IMR-90 (cell line): Measurements from ENCODE around the gene TAS2R40. TPM values are rescaled to one million over a fixed set of nuclear protein-coding genes. Genes with fewer than 3 reads are reported as not detected.

ENCODE experiments used
- ATAC-seq: fragments of 200-7000 bp; cut with Tn5 transposase; 2 replicates; pipeline ENCODE4 v1.9.1; 2020; ENCODE audit warnings: low read depth, mild to moderate bottlenecking, moderate library complexity
- BruUV-seq: library from RNA; stranded (reverse); fragments of 400-500 nt; replicated peaks from 2 replicates; lab custom pipeline; 2021; lab: Mats Ljungman, UMichigan
- CTCF ChIA-PET: fragments of 300-600 bp; formaldehyde crosslinking; extraction: SDS; loops from one replicate; lab custom pipeline; 2021; ENCODE audit warnings: antibody characterized with exemption; lab: Yijun Ruan, JAX
- POLR2A ChIA-PET: fragments of 300-600 bp; sonication (Branson Sonifier 250); formaldehyde crosslinking; loops from one replicate; lab custom pipeline; 2022; ENCODE audit warnings: antibody characterized with exemption; ENCODE audit not compliant: unreplicated experiment; lab: Charles Lee
- DNase-seq: peaks from one replicate; pipeline ENCODE4 v3.0.0; 2013
- H2AFZ ChIP-seq: replicated peaks from 2 replicates; pipeline ENCODE3; 2013; ENCODE audit warnings: low read length, mild to moderate bottlenecking; ENCODE audit not compliant: poor library complexity
- H2AK5ac ChIP-seq: 2 replicates; pipeline ENCODE4 v1.6.1; 2013; ENCODE audit warnings: low read depth, low read length, inconsistent platforms
- H2AK9ac ChIP-seq: replicated peaks from 2 replicates; pipeline ENCODE3; 2013; ENCODE audit warnings: mild to moderate bottlenecking, low read depth, low read length, moderate library complexity; ENCODE audit not compliant: poor library complexity
- H2BK120ac ChIP-seq: 2 replicates; pipeline ENCODE4 v1.6.1; 2013; ENCODE audit warnings: low read depth, low read length, inconsistent platforms
- H2BK15ac ChIP-seq: 3 replicates; pipeline ENCODE4 v1.6.1; 2013; ENCODE audit warnings: low read depth, low read length, inconsistent platforms
- H2BK20ac ChIP-seq: 2 replicates; pipeline ENCODE4 v1.6.1; 2013; ENCODE audit warnings: low read depth, mild to moderate bottlenecking, inconsistent platforms, low read length, moderate library complexity
- H2BK5ac ChIP-seq: 2 replicates; pipeline ENCODE4 v1.6.1; 2013; ENCODE audit warnings: mild to moderate bottlenecking, low read depth, low read length, inconsistent platforms; ENCODE audit not compliant: poor library complexity, severe bottlenecking
- H3K14ac ChIP-seq: replicated peaks from 2 replicates; pipeline ENCODE4 v1.6.1; 2013; ENCODE audit warnings: low read depth, low read length, inconsistent platforms
- H3K18ac ChIP-seq: 2 replicates; pipeline ENCODE4 v1.6.1; 2013; ENCODE audit warnings: low read depth, low read length, control low read depth
- H3K23ac ChIP-seq: 2 replicates; pipeline ENCODE4 v1.6.1; 2013; ENCODE audit warnings: low read depth, low read length, inconsistent platforms
- H3K27ac ChIP-seq: 2 replicates; pipeline ENCODE4 v1.5.1; 2013; ENCODE audit warnings: mild to moderate bottlenecking, control low read depth, low read length; ENCODE audit not compliant: insufficient read depth
- H3K27me3 ChIP-seq: 2 replicates; pipeline ENCODE4 v1.6.1; 2013; ENCODE audit warnings: low read length; ENCODE audit not compliant: control insufficient read depth, insufficient read depth
- H3K36me3 ChIP-seq: 2 replicates; pipeline ENCODE4 v1.6.1; 2013; ENCODE audit warnings: low read length, mixed read lengths; ENCODE audit not compliant: control insufficient read depth, insufficient read depth
- H3K4ac ChIP-seq: 2 replicates; pipeline ENCODE4 v1.6.1; 2013; ENCODE audit warnings: low read depth, low read length, inconsistent platforms
- H3K4me1 ChIP-seq: 2 replicates; pipeline ENCODE4 v1.6.1; 2013; ENCODE audit warnings: low read length, mixed read lengths; ENCODE audit not compliant: control insufficient read depth, insufficient read depth
- H3K4me2 ChIP-seq: 2 replicates; pipeline ENCODE4 v1.6.1; 2013; ENCODE audit warnings: low read depth, mild to moderate bottlenecking, control low read depth, low read length, moderate library complexity
- H3K4me3 ChIP-seq: 2 replicates; pipeline ENCODE4 v1.5.1; 2013; ENCODE audit warnings: low read depth, mild to moderate bottlenecking, control low read depth, low read length, moderate library complexity; ENCODE audit not compliant: insufficient read depth
- H3K56ac ChIP-seq: 2 replicates; pipeline ENCODE4 v1.6.1; 2013; ENCODE audit warnings: low read length, inconsistent platforms; ENCODE audit not compliant: insufficient read depth; ENCODE audit errors: extremely low read depth
- H3K79me1 ChIP-seq, 2 experiments: 2 replicates each; pipeline ENCODE4 v1.6.1; 2013; ENCODE audit warnings: low read length in 2 of 2, inconsistent platforms in 1 of 2, low read depth in 1 of 2
- H3K9ac ChIP-seq: 2 replicates; pipeline ENCODE4 v1.6.1; 2013; ENCODE audit warnings: low read depth, low read length, control low read depth
- H3K9me1 ChIP-seq: 2 replicates; pipeline ENCODE4 v1.6.1; 2013; ENCODE audit warnings: low read length, inconsistent platforms; ENCODE audit not compliant: insufficient read depth
- H3K9me3 ChIP-seq: 2 replicates; pipeline ENCODE4 v1.6.1; 2013; ENCODE audit warnings: low read length; ENCODE audit not compliant: control insufficient read depth, insufficient read depth
- H4K20me1 ChIP-seq: 2 replicates; pipeline ENCODE4 v1.6.1; 2013; ENCODE audit warnings: low read length, inconsistent platforms; ENCODE audit not compliant: insufficient read depth
- H4K5ac ChIP-seq: 2 replicates; pipeline ENCODE4 v1.6.1; 2013; ENCODE audit warnings: mild to moderate bottlenecking, low read depth, low read length, control low read depth
- H4K8ac ChIP-seq, 2 experiments: 2 replicates each; pipeline ENCODE4 v1.6.1; 2013; ENCODE audit warnings: low read depth in 2 of 2, low read length in 2 of 2, control low read depth in 1 of 2, inconsistent platforms in 1 of 2
- H4K91ac ChIP-seq: 2 replicates; pipeline ENCODE4 v1.6.1; 2013; ENCODE audit warnings: low read depth, low read length, inconsistent platforms; ENCODE audit not compliant: insufficient read depth
- CEBPB ChIP-seq: IDR thresholded peaks from 2 replicates; pipeline ENCODE4 v1.6.1; 2012; ENCODE audit warnings: low read depth, low read length, improper control_type of control experiment
- WGBS, 2 experiments: methylation state at CpG; one replicate each; pipeline versions ENCODE4 v1.1.5 to v1.1.7; 2013; ENCODE audit warnings: missing lambda C conversion rate in 2 of 2; ENCODE audit not compliant: insufficient read length in 1 of 2; ENCODE audit errors: extremely low coverage in 2 of 2; 5-methylcytosine and 5-hydroxymethylcytosine counted together
- dilution Hi-C: fragments of 300-500 bp; cut with HindIII; formaldehyde crosslinking; loops from one replicate; pipeline ENCODE4 v1.14.3; 2018; ENCODE audit warnings: low sequenced_read_pairs; ENCODE audit not compliant: unreplicated experiment
- in situ Hi-C: fragments of 300-500 bp; cut with MboI; formaldehyde crosslinking; loops from 3 replicates; pipeline ENCODE4 v1.14.3; 2019; ENCODE audit warnings: low sequenced_read_pairs, inconsistent platforms, mixed read lengths
- intact Hi-C: fragments of 100-400 bp; cut with micrococcal nuclease; formaldehyde crosslinking; loops from 2 replicates; pipeline ENCODE4 v1.10.0; 2022
- polyA plus RNA-seq, 3 experiments: library from polyadenylated mRNA; depleted of rRNA; stranded (reverse); fragments of >200 nt; gene quantifications; 2 replicates each; pipeline ENCODE4 v1.2.3, GENCODE V29; 2012; ENCODE audit warnings: low replicate concordance in 1 of 3
- total RNA-seq: library from RNA; depleted of rRNA; stranded (reverse); fragments of >200 nt; gene quantifications from 2 replicates; pipeline ENCODE4 v1.2.3, GENCODE V29; 2012

Gene TAS2R40
- total and polyA plus RNA-seq, 2 of the 4 experiments (the other 2 are of a cell fraction), result not detected

DNA sequence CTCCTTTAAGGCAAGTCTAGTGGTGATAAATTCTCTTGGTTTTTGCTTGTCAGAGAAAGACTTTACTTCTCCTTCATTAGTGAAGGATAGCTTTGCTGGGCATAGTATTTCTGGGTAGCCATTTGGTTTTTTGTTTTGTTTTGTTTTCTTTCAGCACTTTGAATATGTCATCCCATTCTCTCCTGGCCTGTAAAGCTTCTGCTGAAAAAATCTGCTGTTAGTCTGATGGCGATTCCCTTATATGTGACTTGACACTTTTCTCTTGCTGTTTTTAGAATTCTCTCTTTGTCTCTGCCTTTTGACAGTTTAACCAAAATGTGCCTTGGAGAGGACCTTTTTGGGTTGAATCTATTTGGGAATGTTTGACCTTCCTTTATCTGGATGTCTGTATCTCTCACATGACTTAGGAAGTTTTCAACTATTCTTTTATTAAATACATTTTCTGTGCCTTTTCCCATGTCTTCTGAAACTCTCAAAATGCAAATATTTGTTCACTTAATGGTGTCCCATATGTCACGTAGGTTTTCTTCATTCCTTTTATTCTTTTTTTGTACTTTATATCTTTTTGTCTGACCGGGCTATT lies 14.7 kb downstream of the TAS2R40 start:
- Histone ChIP-seq H3K18ac (no peak overlapping the region), H3K27ac (no peak overlapping the region), H4K91ac (no peak overlapping the region), H2BK15ac (no peak overlapping the region), H4K5ac (no peak overlapping the region), H3K23ac (no peak overlapping the region), H3K4me3 (no peak overlapping the region), H2AK9ac (no peak overlapping the region), H2AFZ (no peak overlapping the region), H3K4ac (no peak overlapping the region), H3K9me1 (no peaks in the 10 kb centered on the region), H3K27me3 (no peaks in the 10 kb centered on the region), H3K56ac (no peak overlapping the region), H4K20me1 (no peaks in the 10 kb centered on the region), H3K36me3 (no peaks in the 10 kb centered on the region), H3K9ac (no peak overlapping the region), H3K4me1 (peaks cover 4% of the 10 kb centered on the region; the same call in 1 of the 2 replicates), H2BK5ac (no peak overlapping the region), H4K8ac (no peak overlapping the region), H3K4me2 (no peak overlapping the region), H2AK5ac (no peak overlapping the region), H3K14ac (no peak overlapping the region), H2BK120ac (no peak overlapping the region), H3K9me3 (peaks cover 2% of the 10 kb centered on the region; the same call in 1 of the 2 replicates), H3K79me1 (no peaks in the 10 kb centered on the region), H2BK20ac (no peak overlapping the region)
- CTCF ChIA-PET, result no interaction called here
- ATAC-seq (no peak), DNase-seq (no peak)
- no CpG with 5 or more reads among the region's 3 CpGs for WGBS, 2 experiments
- intact Hi-C loops, result no loop called here
- POLR2A ChIA-PET, result interaction anchor here (0.5 kb wide), 1 partner anchor 24 kb away, joined by 6 read pairs; no protein-coding TSS in a partner anchor
- dilution Hi-C loops, result no loop called here
- in situ Hi-C loops, result no loop called here
- BruUV-seq, result no TSS peak
- TF ChIP-seq CEBPB, result no peak
